ENCODE results near the gene JOSD2.
"Not testable (repeated sequence)": the region's sequence is repeated elsewhere in the genome, so short reads cannot be mapped to it uniquely, and the experiment has no call there.

JOSD2 gene

GRCh38 chr19:50475101-50475568 lies 35.9 kb downstream of the JOSD2 start:
- no peak for DNase-seq

- DNase-seq = not testable (repeated sequence)
Observed at GRCh38 chr19:50473336-50473735, 37.7 kb downstream of the JOSD2 start.

- DNase-seq = no peak
Observed at GRCh38 chr19:50468818-50469217, 42.2 kb downstream of the JOSD2 start.

GRCh38 chr19:50467566-50467965 lies 43.4 kb downstream of the JOSD2 start:
- DNase-seq = no peak

GRCh38 chr19:50466706-50467039 lies 44.3 kb downstream of the JOSD2 start:
- no peak for DNase-seq

- DNase-seq = no peak
Observed at GRCh38 chr19:50465986-50466705, 44.8 kb downstream of the JOSD2 start.

- no peak for DNase-seq
Observed at GRCh38 chr19:50465000-50465399, 46.0 kb downstream of the JOSD2 start.

- no peak for DNase-seq
Observed at GRCh38 chr19:50464348-50464747, 46.6 kb downstream of the JOSD2 start.

GRCh38 chr19:50462970-50463369 lies 48.0 kb downstream of the JOSD2 start:
- DNase-seq = no peak

GRCh38 chr19:50461066-50461875 lies 49.7 kb downstream of the JOSD2 start:
- peak; percentile 47 to 51 for DNase-seq

- no peak for DNase-seq
Observed at GRCh38 chr19:50460161-50460765, 50.7 kb downstream of the JOSD2 start.

GRCh38 chr19:50459638-50460037 lies 51.4 kb downstream of the JOSD2 start:
- DNase-seq = no peak

- no peak for DNase-seq
Observed at GRCh38 chr19:50459067-50459456, 51.9 kb downstream of the JOSD2 start.

- DNase-seq = no peak
Observed at GRCh38 chr19:50458396-50459066, 52.5 kb downstream of the JOSD2 start.

- no peak for DNase-seq
Observed at GRCh38 chr19:50457300-50457699, 53.7 kb downstream of the JOSD2 start.
